HG03378 (cell line): Measurements from ENCODE around the gene GJA1.
"Not testable (repeated sequence)": the region's sequence is repeated elsewhere in the genome, so short reads cannot be mapped to it uniquely, and the experiment has no call there.

Experiments
- ATAC-seq: cut with Tn5 transposase; IDR thresholded peaks from one replicate; pipeline ENCODE4 v1.9.1; 2021; ENCODE audit warnings: mild to moderate bottlenecking, moderate library complexity; ENCODE audit not compliant: unreplicated experiment

GJA1 gene

DNA sequence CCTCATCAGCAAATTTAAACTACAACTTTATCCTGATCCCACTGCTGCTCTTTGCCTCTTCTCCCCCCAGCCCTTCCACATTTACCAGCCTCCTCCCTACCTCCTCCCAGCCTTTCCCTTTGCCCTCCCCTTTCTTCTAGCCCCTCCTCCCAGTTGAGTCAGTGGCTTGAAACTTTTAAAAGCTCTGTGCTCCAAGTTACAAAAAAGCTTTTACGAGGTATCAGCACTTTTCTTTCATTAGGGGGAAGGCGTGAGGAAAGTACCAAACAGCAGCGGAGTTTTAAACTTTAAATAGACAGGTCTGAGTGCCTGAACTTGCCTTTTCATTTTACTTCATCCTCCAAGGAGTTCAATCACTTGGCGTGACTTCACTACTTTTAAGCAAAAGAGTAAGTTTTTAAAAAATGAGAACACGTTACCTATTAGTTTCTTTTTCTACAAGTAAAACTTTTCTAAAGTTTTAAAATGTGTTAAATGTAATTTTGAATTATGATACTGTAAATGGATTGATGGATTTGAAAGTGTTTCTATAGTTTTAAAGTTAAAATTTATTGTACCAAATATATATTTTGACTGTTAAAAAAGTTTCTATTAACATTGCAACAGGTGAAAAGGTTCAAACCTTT, at the start of gene GJA1:
Gene GJA1 (plus strand): TSS at position 203 of the 626 bp plus-strand sequence. CDS start 11,202 bp downstream, outside the sequence.
- no peak for ATAC-seq

GRCh38 chr6:121386551-121386950, 48.9 kb upstream of the GJA1 start:
- not testable (repeated sequence) for ATAC-seq

DNA sequence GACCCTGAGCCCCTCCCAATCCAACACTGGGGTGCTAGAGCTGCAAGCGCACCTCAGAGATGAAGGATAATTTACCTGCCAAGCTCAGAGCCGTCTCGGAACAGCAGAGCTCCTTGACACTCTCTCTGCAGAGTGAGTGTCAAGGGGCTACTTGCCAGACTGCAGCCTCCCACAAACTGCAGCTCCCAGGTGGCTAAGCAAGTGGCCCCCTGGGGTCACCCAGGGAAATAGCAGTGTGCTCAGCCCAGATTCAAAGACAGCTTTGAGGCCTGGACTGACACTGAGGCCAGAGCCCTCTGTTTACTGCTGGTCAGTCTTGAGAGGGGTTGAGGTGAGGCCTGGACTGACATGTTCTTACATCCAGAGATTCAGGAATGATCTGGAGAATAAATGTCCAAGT, 46.0 kb upstream of the GJA1 start:
- ATAC-seq = no peak

GRCh38 chr6:121393731-121394505, 41.5 kb upstream of the GJA1 start:
- no peak for ATAC-seq

DNA sequence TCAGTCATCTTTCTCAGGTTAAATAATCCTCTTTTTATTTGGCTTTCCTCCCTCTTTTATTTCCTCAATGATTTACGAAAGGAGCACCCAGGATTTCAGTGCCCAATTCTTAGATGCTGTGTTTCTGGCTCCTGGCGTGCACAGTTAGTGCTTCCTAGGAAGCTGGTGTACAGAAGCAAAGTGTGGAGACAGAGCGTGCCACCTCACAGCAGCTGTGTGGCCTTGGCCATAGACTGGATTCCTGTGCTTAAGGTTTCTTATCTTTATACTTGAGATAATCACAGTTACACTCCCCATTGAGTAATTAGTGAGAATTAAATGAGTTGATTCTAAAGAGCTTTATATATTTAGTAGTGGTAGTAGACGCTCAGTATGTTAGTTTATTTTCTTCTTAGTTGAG, 39.7 kb upstream of the GJA1 start:
- ATAC-seq = no peak

DNA sequence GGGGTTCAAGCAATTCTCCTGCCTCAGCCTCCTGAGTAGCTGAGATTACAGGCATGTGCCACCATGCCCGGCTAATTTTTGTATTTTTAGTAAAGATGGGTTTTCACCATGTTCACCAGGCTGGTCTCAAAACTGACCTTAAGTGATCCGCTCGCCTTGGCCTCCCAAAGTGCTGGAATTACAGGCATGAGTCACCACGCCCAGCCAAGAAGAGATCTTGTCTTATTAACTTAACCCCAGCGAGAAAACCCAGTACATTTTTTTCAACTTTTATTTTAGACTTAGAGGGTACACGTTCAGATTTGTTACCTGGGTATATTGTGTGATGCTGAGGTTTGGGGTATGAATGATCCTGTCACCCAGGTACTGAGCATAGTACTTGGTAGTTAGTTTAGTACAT, 38.3 kb upstream of the GJA1 start:
- ATAC-seq = not testable (repeated sequence)

- ATAC-seq = no peak
Observed at GRCh38 chr6:121398127-121398526, 37.3 kb upstream of the GJA1 start.

DNA sequence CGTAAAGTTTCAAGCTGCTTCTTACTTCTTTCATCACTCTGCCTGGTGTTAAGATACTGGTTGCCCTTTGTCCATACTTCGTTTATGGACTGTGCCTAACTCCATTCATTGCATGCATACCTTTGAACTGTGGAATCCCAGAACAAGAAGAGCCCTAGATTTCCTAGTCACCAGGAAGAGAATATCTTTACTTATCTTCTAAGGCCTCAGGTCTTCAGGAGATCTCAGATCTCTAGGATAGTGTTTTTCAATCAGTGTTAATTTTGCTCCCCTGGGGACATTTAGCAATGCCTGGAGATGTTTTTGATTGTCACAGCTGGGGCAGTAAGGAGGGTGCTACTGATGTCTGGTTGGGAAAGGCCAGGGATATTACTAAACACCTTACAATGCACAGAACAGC, 35.5 kb upstream of the GJA1 start:
- no peak for ATAC-seq

GRCh38 chr6:121403964-121404363, 31.5 kb upstream of the GJA1 start:
- no peak for ATAC-seq

- ATAC-seq = no peak
Observed at GRCh38 chr6:121405306-121405705, 30.1 kb upstream of the GJA1 start.

DNA sequence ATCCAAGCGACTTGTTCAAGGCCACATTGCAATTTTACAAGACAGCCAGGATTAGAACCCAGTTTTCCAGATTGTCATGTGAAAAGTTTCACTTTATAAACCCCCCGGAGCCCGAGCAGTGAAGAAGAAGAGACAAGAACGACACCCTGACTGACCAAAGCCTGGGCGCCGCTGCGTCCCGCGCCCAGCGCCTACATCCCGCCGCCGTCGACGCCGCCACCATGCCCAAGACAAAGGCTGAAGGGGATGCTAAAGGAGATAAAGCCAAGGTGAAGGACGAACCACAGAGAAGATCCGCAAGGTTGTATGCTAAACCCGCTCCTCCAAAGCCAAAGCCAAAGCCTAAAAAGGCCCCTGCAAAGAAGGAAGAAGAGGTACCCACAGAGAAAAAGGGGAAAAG, 27.1 kb upstream of the GJA1 start:
- no peak for ATAC-seq

DNA sequence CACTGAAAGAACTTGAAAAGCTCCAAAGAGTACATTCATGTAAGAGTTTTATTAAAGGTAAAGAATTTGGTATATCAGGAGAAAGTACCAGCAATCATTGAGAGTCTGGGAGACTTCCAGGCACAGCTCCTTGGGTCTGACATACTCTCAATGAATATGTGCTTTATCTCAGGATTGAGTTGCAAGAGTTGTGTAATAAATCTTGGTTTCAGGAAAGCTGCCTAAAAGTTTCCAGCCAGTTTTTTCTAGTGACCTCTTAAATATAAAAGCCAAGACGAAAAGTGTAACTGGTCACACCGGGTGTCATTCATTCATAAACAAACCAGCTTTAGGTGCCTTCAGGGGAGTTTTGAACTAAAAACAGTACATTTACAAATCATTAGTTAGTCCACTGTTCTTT, 21.6 kb upstream of the GJA1 start:
- no peak for ATAC-seq

DNA sequence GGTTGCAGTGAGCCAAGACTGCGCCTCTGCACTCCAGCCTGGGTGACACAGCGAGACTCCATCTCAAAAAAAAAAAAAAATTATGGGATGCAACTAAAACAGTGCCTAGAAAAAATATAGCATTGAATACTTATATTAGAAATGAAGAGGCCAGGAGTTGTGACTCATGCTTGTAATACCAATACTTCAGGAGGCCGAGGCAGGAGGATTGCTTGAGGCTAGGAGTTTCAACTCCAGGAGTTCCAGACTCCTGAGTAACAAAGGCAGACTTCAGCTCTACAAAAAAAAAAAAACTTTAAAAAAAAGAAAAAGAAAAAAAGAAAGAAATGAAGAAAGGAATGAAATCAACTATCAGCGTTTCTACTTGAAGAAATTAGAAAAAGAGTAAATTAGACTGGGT, 17.1 kb upstream of the GJA1 start:
- no peak for ATAC-seq

GRCh38 chr6:121426686-121427085, 8.8 kb upstream of the GJA1 start:
- no peak for ATAC-seq

- no peak for ATAC-seq
Observed at GRCh38 chr6:121428872-121429756, 6.3 kb upstream of the GJA1 start.

DNA sequence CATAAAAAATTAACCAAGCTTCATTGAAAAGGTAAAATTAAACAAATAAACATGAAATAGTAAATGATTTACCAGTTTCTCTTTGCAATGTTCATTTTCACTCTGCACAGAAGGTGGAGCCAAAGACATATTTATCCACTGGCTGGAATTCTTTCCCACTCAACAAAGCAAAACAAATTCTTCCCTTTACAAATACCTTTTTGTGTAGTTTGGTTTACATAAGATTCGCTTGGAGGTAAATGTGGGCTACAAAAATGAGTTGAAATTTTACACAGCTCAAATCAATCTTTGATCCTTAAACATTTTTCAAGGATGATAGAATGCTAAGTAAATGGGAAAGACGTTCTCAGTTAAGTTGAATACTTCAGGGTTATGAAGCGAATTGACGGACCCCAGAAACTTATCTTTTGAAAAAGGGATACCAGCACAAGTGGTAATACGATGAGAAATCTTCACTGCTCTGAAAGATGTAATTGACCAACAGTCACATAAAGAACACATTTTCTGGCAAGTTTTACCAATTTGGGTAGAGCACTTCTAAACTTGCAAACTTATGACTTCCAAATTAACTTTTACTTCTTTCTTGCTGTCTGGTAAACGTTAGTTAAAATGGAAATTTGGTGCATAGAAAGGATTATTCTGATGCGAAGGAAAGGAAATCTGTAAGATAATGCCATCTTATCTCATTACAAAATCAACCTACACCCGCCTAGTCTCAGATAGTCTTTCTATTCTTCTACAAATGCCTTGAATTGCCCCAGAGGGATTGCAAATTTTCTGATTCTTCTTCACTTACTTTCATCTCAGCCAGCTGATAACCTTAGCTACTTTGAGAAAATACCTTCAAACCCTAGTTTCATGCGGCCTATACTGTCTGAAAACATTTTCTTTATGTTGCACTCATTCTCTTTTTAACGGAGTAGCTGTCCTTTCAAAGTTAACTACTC, 4.7 kb upstream of the GJA1 start:
- ATAC-seq = no peak

GRCh38 chr6:121431776-121432175, 3.7 kb upstream of the GJA1 start:
- not testable (repeated sequence) for ATAC-seq

- ATAC-seq = no peak
Observed at GRCh38 chr6:121434037-121434770, 1.2 kb upstream of the GJA1 start.

DNA sequence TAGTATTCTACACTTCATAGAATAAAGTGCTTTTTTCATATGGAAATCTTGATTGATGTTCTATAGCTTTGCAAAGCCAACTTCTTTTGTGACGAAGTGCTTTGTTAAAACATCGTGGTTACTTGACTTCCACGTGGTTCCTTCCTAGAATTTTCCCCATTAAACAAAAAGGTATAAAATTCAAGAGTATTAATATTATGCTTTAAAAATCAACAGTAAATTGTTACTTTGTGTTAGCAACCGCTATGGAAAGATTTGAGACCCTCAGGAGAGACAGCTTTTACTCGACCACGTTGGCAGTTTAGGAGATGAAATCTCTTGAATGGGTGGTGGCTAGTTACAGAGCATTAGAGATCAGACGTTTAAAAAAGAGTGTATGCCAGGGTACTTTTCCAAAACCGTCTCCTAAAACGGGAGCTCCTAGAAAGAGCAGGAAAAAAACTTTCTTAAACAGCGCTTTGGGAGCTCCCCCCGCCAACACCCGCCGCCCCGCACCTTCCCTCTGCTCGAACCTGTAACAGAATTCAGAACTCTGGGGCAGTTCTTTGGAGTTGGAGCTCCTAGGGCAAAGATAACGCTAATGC, 920 bp downstream of the GJA1 start:
- ATAC-seq = no peak
